Measurements from ENCODE around the gene ANXA10. TPM values are rescaled to one million over a fixed set of nuclear protein-coding genes. Genes with fewer than 3 reads are reported as not detected.
"Not testable (repeated sequence)": the region's sequence is repeated elsewhere in the genome, so short reads cannot be mapped to it uniquely, and the experiment has no call there.

The ANXA10 gene
- total RNA-seq, 4 donors from 2014 or later = not detected

- ATAC-seq (ENCODE audit: low FRiP score) = no peak
- no peak for TF ChIP-seq CTCF (IDR thresholded peaks at IDR 0.05)
- no peak for DNase-seq (ENCODE audit: low spot score)
Observed at GRCh38 chr4:168199260-168199957, 107.1 kb downstream of the ANXA10 start.

- no peak for TF ChIP-seq CTCF (IDR thresholded peaks at IDR 0.05)
- no peak for DNase-seq (ENCODE audit: low spot score)
- ATAC-seq (ENCODE audit: low FRiP score) = no peak
Observed at GRCh38 chr4:168200685-168201084, 108.3 kb downstream of the ANXA10 start.

- ATAC-seq (ENCODE audit: low FRiP score) (no peak), DNase-seq (ENCODE audit: low spot score) (no peak)
- TF ChIP-seq CTCF (IDR thresholded peaks at IDR 0.05) = no peak
Observed at GRCh38 chr4:168203233-168203911, 111.0 kb downstream of the ANXA10 start.

GRCh38 chr4:168208957-168209614 is 116.7 kb downstream of the ANXA10 start:
- DNase-seq (ENCODE audit: low spot score) (no peak), ATAC-seq (ENCODE audit: low FRiP score) (no peak)
- TF ChIP-seq CTCF (IDR thresholded peaks at IDR 0.05) = no peak

GRCh38 chr4:168212656-168213055 is 120.3 kb downstream of the ANXA10 start:
- TF ChIP-seq CTCF (IDR thresholded peaks at IDR 0.05) = no peak
- no peak for DNase-seq (ENCODE audit: low spot score)
- no peak for ATAC-seq (ENCODE audit: low FRiP score)

GRCh38 chr4:168213511-168213910 is 121.2 kb downstream of the ANXA10 start:
- ATAC-seq (ENCODE audit: low FRiP score); DNase-seq (ENCODE audit: low spot score): not testable (repeated sequence)

GRCh38 chr4:168218645-168219044 is 126.3 kb downstream of the ANXA10 start:
- DNase-seq (ENCODE audit: low spot score) (no peak), ATAC-seq (ENCODE audit: low FRiP score) (no peak)

More at GRCh38 chr4:168218645-168219044, 126.3 kb downstream of the ANXA10 start:
- TF ChIP-seq CTCF (IDR thresholded peaks at IDR 0.05) = no peak
